RPMI7951 (cell line): ENCODE data around the gene ACACB. TPM values are rescaled to one million over a fixed set of nuclear protein-coding genes. Genes with fewer than 3 reads are reported as not detected.

Experiments used
- DNase-seq: peaks from one replicate; pipeline ENCODE4 v3.0.0-alpha.2; 2012; ENCODE audit warnings: low read depth
- total RNA-seq: library from RNA; depleted of rRNA; stranded (reverse); fragments of >200 nt; shearing (Covaris generic); gene quantifications from 2 replicates; pipeline ENCODE4 v1.2.3, GENCODE V29; 2014

Gene ACACB
- total RNA-seq, 1 experiment from 2014 or later: 7.6 TPM

DNA sequence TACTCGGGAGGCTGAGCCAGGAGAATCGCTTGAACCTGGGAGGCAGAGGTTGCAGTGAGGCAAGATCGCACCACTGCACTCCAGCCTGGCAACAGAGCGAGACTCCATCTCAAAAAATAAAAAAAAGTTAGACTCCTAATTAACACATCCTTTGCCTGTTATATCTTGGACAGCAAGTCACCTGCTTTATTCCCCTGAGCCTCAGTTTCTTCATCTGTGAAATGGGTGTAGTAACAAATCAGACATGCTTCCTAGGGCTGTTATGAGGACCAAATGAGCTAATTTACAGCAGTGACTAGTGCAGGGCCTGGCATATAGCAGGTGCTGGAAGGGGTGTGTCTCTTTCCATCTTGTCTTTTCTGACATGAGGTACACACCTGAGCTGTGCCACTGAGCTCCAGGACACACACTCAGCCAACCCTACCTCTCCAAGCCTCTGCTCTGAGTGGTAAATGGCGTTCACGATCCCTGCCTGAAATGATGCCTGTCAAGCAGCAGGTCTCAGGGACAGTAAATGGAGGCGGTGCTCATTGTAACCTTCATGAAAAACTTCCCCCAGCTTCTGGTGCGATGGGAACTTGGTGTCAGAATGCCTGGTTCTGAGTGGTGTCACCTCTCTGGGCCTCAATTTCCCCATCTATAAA lies 161.0 kb downstream of the ACACB start:
- DNase-seq: no peak

DNA sequence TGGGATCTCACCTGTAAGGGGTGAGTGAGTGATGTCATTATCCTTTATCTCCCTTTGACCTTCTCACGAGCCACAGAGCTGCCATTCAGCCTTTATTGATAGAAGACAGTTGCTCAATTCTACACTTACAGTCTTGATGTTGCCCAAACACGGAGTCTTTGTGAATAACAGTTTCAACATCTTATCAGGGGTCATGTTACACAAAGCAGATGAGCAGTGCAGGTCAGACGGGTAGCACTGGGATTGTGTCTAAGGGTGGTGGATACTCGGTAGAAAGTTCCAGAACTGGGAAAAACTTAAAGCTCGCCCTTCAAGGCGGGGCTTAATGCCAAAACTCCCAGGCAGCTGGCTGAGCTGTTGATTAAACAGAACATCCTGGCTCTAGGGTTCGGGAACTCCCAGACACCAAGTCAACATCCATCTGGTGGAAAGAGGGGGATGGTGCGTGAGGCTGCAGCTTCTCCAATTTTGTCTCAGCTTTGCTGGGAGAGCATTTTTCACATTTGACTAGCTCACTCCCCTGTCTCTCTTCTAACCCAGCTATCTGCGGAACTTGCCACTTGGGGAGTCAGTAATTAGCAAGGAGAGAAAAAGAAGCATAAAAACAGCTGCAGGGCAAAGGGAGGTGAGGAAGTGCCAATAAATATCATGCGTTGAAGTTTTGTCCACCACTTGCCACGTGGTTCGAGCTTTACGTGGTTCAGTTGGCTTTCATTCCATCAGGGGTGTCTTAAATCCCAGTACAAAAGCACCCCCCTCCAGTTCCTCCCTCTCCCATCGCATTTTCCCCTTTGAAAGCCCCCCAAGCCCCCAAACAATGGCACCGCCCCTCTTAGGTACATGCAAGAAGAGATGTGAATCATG lies 161.7 kb downstream of the ACACB start:
- DNase-seq: no peak

DNA sequence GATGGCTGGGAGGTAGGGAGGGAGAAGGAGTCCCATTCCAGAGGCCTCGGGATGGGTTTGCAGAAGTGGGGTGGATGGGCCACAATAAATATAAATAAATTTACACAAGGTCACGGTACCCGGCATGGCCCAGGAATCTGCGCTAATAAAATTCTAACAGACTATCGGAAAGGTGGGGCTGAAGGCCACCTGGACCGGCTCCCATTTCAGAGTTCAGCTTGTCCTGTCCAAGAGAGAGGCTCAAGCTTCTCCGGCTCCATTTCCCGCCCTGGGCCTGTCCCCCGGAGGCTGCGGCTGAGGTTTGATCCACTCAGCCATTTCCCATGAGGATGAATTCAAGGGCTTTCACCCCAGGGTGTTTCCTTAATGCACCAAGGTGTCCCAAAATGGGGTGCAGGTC lies 162.5 kb downstream of the ACACB start:
- DNase-seq: no peak

DNA sequence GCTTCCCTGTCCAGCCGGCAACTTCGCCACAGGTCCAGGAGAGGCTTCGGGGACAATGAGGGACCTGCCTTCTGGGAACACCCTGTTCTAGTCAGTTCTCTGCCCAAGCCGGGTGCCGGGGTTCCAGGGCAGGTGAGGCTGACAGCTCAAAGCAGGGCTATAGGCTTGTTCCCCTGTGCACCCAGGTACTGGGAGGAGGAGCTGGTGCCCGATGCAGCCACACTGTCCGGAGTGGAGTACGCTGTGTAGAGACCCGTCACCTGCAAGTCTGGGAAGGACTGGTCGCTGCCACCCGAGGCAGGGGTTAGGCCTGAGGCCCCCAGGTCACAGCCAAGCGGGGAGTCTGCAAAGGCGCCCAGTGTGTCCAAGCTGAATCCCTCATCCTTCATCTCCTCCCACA lies 163.1 kb downstream of the ACACB start:
- DNase-seq: no peak

DNA sequence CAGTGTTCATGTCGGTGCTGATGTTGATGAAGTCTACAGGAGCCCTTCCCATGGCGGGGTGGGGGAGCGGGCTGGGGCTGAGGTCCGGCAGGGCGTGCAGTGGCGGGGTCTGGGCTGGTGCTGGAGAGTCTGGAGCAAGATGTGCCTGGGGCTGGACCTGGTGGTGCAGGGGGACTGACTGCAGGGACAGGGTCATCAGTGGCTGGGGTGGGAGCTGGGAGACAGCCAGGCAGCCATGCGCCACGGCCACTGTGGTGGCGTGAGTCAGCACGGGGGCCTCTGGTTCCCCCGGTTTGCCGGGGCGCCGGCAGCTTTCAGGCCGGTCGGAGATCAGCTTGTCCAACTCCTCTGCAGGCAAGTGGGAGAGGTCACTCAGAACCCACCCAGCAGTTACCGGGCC lies 165.1 kb downstream of the ACACB start:
- no peak for DNase-seq

DNA sequence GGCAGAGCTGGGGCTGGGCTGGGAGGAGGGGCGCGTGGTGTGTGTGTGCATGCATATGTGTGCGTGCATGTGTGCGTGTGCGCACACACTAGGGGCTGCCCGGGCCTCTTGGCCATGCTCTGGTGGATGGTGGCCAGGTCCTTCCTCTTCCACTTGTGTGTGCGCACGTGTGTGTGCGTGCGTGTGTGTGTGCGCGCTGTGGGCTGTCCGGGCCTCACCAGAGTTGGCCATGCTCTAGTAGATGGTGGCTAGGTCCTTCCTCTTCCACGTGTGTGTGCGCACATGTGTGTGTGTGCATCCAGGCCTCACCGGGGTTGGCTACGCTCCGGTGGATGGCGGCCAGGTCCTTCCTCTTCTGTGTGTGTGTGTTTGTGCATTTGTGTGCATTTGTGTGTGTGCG lies 168.0 kb downstream of the ACACB start:
- DNase-seq: no peak

DNA sequence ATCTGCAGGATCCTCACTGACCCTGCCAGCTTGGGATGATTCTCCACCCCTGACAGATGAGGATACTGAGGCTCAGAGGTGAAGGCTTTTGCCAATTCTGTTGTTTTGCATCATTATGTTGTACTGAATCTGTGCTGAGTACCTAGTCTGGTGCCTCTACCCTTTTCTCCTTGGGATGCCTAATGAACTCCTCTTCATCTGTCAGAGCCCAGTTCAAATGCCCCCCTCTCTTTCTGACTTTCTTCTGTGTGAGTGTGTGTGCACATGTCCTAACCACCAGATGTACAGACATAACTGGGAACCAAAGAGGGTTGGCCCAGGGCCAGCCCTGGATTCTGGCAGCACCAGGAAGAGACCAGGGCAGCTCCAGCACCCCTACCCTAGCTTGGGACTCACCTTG lies 169.9 kb downstream of the ACACB start:
- no peak for DNase-seq

DNA sequence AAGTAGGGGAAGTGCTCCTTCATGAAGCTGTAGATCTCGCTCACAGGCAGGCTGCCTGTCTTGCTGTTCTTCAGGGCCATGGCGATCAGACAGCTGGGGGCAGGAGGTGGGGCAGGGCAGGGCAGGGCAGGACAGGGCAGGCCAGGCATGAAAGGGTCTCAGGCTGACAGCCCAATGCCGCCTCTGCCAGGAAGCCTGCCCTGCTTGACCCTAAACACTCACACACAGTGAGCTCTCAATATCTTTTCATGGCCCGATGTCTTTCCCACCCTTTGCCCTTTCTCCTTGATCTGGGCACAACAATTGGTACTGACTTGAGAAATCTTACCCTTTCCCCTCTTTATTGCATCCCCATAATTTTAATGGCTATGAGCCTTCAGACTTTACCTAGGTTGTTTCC lies 170.3 kb downstream of the ACACB start:
- no peak for DNase-seq

DNA sequence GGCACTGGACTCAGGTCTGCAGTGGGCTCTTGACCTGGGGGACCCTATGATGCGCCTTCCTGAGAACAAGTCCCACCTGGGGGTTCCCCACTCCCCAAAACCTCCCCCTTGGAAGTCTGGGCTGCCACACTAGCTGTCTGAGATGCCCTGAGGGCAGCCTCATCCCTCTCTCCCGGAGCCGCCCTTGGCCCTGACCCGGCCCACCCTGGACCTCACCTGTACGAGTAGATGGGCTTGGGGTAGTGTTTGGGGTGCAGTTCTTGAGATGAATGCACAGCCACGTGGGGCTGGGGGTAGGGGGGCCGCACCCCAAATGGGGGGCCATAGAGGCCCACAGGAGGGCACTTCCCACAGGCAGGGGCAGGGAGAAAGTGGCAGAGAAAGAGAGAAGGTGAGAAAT lies 170.8 kb downstream of the ACACB start:
- no peak for DNase-seq

DNA sequence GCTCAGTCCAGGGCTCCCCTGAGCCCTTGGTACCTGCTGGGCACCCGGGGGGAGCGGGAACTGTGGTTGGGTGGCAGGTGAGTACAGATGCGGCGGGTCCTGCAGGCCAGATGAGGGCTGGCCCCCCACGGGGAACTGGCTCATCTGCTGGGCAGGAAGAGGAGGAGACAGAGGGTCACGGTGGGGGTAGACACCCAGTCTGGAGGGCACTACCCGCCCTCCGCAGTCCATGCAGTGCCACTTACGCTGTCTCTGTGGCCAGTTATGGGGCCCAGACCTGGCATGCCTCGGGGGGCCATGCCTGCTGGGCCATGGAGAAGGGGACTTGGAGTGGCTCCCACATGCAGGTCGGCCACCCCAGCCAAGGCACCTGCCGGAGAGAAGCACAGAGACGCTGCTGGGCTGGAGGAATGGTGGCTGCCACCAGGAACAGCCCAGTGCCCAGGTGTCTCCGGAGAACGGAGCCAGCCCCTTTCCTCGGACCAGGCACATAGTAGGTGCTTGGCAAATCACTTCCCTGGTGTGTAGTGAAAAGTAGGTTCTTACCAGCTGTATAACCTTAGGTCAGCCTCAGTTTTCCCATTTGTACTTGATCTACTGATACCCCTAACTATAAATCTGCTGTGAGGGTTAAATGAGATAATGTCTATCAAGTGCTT lies 171.6 kb downstream of the ACACB start:
- no peak for DNase-seq

DNA sequence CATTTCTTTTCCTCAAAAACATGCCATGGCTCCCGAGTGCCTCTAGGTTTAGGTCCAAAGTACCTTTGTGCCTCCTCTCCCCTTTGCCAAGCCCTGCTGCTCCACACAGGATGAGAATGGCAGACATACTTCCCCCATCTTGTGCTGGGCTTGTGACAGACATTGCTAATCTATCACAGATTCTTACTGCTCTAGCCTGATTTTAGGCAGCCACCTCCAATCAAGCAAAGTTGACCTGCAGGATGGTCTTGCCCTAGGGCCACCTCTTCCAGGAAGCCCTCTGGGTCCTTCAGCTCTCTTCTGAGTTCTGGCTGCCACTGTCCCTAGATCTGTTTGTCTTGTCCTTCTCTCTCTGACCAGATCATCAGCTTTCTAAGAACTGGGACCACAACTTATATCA lies 172.2 kb downstream of the ACACB start:
- DNase-seq: no peak

DNA sequence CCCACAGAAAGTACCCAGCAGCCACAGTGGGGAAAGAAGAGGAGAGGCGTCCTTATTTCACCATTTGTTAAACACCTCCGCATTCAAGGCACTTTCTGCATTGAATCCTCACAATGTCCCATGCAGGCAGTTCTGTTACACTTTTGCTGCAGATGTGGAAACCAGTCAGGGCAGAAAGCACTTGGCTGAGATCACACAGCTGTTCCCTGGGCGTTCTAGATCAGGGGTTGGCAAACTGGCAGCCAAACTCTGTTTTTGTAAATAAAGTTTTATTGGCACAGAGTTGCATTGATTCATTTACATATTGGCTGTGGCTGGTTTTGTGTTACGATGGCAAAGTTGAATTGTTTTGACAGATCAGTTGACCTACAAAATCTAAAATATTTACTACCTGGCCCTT lies 172.6 kb downstream of the ACACB start:
- no peak for DNase-seq

DNA sequence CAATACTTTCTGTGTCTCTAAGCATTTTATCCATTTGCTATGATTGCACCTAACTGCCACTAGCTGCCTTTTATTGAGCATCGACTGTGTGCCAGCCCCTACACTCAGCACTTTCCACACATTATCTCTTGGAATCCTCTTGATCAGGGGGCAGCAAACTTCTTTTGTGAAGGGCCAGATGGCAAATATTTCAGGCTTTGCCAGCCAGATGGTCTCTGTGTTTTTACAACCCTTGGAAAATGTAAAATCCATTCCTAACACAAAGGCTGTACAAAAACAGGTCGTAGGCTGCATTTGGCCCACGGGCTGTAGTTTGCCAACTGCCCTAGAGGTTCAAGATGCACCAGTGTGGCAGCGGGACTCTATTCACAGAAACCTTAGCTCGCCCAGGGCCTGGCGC lies 173.2 kb downstream of the ACACB start:
- DNase-seq: no peak

DNA sequence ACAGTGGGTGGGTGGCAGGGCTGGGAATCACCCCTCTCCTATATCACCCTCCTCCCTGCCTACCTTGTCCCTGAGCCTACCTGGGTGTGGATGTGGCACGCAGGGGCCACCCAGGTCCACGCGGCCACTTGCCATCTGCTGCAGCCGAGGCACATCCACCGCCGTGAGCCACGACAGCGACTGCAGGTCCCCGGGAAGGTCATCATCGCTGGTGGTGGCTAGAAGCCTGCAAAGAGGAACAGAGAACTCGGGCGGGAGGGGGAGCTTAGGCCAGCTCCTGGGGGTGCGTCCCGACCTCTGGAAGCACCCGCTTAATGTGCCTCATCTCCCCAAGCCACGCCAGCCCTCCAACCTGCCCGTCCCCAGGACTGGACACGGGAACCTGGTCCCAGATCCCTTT lies 173.7 kb downstream of the ACACB start:
- no peak for DNase-seq

DNA sequence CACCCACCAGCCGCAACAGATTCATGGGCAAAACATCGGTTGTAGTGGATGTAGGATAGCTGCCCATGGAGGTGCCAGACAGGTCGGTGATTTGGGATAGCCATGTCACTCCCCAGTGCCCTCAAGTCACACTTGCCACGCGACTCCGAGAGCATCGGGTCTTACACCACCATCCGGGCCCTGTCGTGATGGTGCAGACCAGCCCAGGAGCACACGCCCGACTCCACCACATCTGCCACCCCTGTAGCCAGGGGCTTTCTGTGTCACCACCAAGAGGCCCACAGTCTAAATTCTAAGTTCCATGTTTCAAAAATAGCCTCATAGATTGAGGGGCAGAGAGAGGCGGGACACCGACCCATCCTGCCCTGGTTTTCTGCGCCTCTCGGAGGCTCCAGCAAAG lies 174.7 kb downstream of the ACACB start:
- DNase-seq: no peak

DNA sequence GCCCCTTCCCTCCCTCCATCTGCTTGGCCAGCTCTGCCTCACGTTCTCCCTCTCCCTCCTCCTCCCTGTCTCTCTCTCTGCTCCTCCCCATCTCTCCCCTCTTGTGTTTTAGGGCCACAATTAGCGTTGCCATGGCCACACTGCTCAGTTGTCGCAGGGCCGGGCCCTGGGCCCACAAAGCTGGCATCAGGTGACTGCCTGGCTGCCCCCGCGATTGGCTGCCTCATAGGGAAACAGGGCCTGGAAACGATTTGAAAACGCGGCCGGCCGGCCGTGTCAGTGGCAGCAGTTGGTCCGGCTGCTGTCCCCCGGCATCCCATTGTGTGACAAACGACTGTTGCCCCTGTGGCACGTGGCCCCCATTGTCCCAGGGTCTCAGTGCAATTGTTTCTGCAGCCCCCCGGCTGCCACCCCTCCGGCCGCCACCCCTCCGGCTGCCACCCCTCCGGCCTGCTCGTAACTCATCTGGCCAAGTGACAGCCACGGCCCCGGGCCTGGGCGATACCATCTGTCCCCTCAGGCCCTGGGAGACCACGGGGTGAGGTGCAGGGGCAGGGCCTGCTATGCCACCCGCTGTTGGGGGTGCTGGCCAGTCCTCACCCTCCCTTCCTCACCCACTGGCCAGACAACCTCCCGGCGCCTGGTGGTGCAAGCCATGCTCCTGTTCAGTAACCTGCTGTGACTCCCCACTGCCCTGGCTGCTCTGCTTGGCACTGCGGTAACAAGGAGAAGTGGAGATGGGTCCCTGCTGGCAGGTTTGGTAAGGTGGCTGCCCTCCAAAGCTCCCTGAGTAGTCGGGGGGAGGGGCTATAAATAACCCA lies 175.3 kb downstream of the ACACB start:
- DNase-seq: peak; percentile 72

DNA sequence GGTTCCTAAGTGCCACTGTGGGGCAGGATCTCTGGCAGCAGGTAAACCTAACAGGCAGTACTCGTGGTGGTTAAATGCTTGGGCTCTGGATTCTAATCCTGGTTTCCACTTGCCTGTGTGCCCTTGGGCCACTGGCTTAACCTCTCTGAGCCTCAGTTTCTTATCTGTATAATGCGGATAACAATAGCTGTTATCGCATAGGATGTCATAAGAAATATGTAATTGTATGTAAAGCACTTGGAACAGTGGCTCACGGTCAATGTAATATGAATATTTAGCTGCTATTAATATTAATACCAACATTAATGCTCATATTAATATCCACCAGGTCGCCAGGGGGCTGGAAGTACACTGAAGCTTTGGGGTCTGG lies 175.9 kb downstream of the ACACB start:
- no peak for DNase-seq

DNA sequence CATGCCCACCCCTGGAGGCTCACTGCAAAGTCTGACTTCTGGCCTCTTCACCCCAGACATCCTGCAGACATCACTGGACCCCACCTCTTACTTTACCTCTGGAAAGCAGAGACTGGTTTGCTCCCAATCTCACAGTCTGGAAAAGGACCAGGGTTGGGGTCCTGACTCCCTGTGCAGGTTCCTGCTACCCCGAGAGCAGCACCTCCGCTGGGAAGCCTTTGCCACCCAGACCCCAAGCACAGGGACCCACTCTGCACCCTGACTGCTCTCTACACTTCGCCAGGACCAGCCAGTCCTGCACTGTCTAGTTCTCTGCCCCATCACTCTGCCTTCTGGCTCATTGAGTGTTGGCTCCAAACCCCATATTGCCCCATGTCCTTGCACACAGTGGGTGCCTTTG lies 176.7 kb downstream of the ACACB start:
- no peak for DNase-seq

DNA sequence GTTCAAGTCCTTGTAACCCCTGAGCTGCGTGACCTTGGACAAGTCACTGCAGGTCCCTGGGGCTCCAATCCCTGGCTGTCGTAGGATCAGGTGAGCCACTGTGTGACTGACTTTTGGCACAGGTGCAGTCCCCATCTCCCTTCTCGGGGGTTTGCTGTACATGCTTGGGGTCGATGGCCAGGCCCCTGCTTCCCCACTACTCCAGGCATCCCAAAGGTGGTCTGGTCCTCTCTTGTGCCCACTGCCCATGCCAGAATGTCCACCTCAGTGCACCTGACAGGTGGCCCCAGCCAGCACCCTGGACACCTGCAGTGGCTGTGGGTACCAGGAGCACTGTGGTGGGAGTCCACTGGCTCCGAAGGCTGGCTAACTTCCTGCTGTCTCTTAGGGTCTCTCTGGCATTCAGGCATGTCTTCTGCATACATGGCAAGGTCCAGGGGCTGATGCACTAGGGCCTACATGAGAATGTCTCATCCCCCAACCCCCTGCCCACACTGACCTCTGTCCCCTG lies 178.0 kb downstream of the ACACB start:
- DNase-seq: no peak

DNA sequence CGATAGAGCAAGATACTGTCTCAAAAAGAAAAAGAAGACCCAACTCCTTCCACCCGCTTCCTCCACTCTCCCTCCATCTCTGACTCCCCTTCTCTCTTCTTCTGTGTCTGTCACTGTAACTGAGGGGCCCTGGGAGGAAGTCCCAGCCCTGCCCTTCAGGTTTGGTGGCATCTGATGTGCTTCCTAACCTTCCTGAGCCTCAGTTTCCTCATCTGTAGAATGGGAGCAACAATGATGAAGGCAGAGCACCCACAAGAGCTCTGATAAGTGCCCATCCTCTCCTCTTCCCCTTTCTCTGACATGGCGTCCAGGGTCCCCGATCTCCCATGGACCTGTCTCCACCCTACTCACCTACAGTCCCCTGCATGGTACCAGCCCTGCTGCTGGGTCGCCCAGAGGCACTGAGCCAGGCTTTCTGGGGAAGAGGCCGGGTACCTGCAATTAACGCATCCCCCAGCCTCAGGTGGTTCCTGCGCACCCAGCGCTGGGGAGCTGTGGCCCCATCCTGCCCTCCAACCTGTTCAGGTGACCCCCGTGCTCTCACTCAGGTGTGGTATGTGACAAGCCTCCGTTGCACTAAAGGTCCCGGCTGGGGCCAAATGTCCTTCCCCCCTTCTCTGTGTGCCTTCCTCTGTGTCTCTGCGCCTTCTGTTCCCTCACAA lies 179.5 kb downstream of the ACACB start:
- DNase-seq: no peak

DNA sequence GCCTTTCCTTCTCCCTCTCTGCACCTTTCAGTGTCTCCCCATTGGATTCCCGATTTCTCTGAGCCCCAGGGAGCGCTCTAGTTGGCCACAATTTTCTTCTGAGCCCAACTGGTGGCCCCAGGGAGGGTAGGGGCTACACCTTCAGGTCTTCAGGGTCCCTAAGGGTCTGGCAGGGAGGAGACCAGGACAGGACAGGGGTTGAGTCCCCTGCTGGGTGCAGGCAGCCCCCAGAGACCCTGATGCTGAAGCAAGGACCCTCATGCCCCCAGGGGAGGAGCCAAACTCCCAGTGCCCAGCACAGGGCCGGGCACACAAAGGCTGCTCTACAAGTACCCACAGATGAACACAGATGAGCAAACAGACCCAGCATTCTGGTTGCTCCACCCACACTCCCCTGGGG lies 180.0 kb downstream of the ACACB start:
- no peak for DNase-seq
